ENCODE data around the gene TCF20. TPM values are rescaled to one million over a fixed set of nuclear protein-coding genes. Genes with fewer than 3 reads are reported as not detected.

The TCF20 gene
- total and polyA plus RNA-seq, 8 donors: 24.8 to 41.3 (median 25.6) TPM

GRCh38 chr22:42289671-42290541 lies 19.5 kb upstream of the TCF20 start:
- Histone ChIP-seq H3K27me3 (peaks cover 0 to 12% of the 10 kb centered on the region in 2 donors), H3K4me1 (peaks cover 0 to 6% of the 10 kb centered on the region in 2 donors), H3K36me3 (no peaks in the 10 kb centered on the region), H3K27ac (no peak overlapping the region), H3K9me3 (no peaks in the 10 kb centered on the region), H3K4me3 (no peak overlapping the region)
- no peak for TF ChIP-seq CTCF (IDR thresholded peaks at IDR 0.05)
- ATAC-seq (no peak), DNase-seq (peak in 1 of 4 donors; percentile 66)
- intact Hi-C loops (cut with DNase I): no loop called here

GRCh38 chr22:42288791-42289190 lies 18.3 kb upstream of the TCF20 start:
- Histone ChIP-seq H3K4me1 (peaks cover 0 to 11% of the 10 kb centered on the region in 2 donors), H3K36me3 (no peaks in the 10 kb centered on the region), H3K9me3 (no peaks in the 10 kb centered on the region), H3K27ac (no peak overlapping the region), H3K4me3 (no peak overlapping the region), H3K27me3 (peaks cover 8 to 23% of the 10 kb centered on the region in 2 donors)
- ATAC-seq (no peak), DNase-seq (no peak)
- TF ChIP-seq CTCF (IDR thresholded peaks at IDR 0.05): no peak
- intact Hi-C loops (cut with DNase I): no loop called here

GRCh38 chr22:42287174-42287890 lies 16.9 kb upstream of the TCF20 start:
- H3K27ac ChIP-seq: no peak overlapping the region
- ATAC-seq: no peak
- H3K36me3 ChIP-seq: no peaks in the 10 kb centered on the region
- TF ChIP-seq CTCF (IDR thresholded peaks at IDR 0.05): no peak
- peaks cover 13 to 38% of the 10 kb centered on the region in 2 donors for H3K27me3 ChIP-seq
- H3K4me3 ChIP-seq: no peak overlapping the region
- peaks cover 0 to 23% of the 10 kb centered on the region in 2 donors for H3K4me1 ChIP-seq
- DNase-seq: no peak
- no peaks in the 10 kb centered on the region for H3K9me3 ChIP-seq
- intact Hi-C loops (cut with DNase I): no loop called here

- DNase-seq (no peak), ATAC-seq (no peak)
- Histone ChIP-seq H3K36me3 (no peaks in the 10 kb centered on the region), H3K9me3 (no peaks in the 10 kb centered on the region), H3K27me3 (peaks cover 13 to 43% of the 10 kb centered on the region in 2 donors), H3K4me3 (no peak overlapping the region), H3K27ac (no peak overlapping the region), H3K4me1 (peaks cover 0 to 23% of the 10 kb centered on the region in 2 donors)
- TF ChIP-seq CTCF (IDR thresholded peaks at IDR 0.05): no peak
- intact Hi-C loops (cut with DNase I): no loop called here
These were observed 15.8 kb upstream of the TCF20 start for GRCh38 chr22:42286205-42286604.

- peaks cover 0 to 23% of the 10 kb centered on the region in 2 donors for H3K4me1 ChIP-seq
- H3K4me3 ChIP-seq: no peak overlapping the region
- intact Hi-C loops (cut with DNase I): no loop called here
- DNase-seq (no peak), ATAC-seq (no peak)
- no peaks in the 10 kb centered on the region for H3K9me3 ChIP-seq
- no peak for TF ChIP-seq CTCF (IDR thresholded peaks at IDR 0.05)
- peaks cover 13 to 49% of the 10 kb centered on the region in 2 donors for H3K27me3 ChIP-seq
- no peaks in the 10 kb centered on the region for H3K36me3 ChIP-seq
- no peak overlapping the region for H3K27ac ChIP-seq
These were observed 15.2 kb upstream of the TCF20 start for GRCh38 chr22:42285604-42286003.

Measured in left lung (tissue), 10 donors.